GM12878 (cell line): ENCODE data around the gene CASP8. TPM values are rescaled to one million over a fixed set of nuclear protein-coding genes. Genes with fewer than 3 reads are reported as not detected.

ENCODE experiments used
- BCL11A ChIP-seq: IDR thresholded peaks from 2 replicates; pipeline ENCODE4 v1.6.1; 2011; ENCODE audit warnings: low read depth, low read length
- HDAC6 ChIP-seq: fragments of 200-600 bp; sonication (generic); IDR thresholded peaks from one replicate; pipeline ENCODE4 v1.8.0; 2017; ENCODE audit warnings: antibody characterized with exemption; ENCODE audit not compliant: unreplicated experiment
- IKZF1 ChIP-seq: fragments of 450-650 bp; conservative IDR thresholded peaks from 2 replicates; pipeline ENCODE4 v1.6.1; 2017; ENCODE audit warnings: antibody characterized with exemption, mild to moderate bottlenecking
- MEF2A ChIP-seq: IDR thresholded peaks from 2 replicates; pipeline ENCODE4 v1.6.1; 2011; ENCODE audit warnings: low read depth, mild to moderate bottlenecking, low read length, moderate library complexity; ENCODE audit not compliant: insufficient read depth
- NBN ChIP-seq: fragments of 450-650 bp; IDR thresholded peaks from 2 replicates; pipeline ENCODE4 v1.6.1; 2016
- NFYA ChIP-seq: IDR thresholded peaks from 2 replicates; pipeline ENCODE4 v1.6.1; 2011; ENCODE audit warnings: low read depth, mild to moderate bottlenecking, low read length, improper control_type of control experiment, borderline replicate concordance
- NR2F1 ChIP-seq: fragments of 450-650 bp; conservative IDR thresholded peaks from 2 replicates; pipeline ENCODE4 v1.6.1; 2017; ENCODE audit warnings: mild to moderate bottlenecking
- PAX5 ChIP-seq: IDR thresholded peaks from 2 replicates; pipeline ENCODE4 v1.6.1; 2011; ENCODE audit warnings: low read depth, low read length, borderline replicate concordance
- RB1 ChIP-seq: fragments of 450-650 bp; formaldehyde crosslinking; IDR thresholded peaks from 2 replicates; pipeline ENCODE4 v1.6.1; 2017; ENCODE audit warnings: mild to moderate bottlenecking, borderline replicate concordance
- RBBP5 ChIP-seq: fragments of 200-600 bp; sonication (generic); conservative IDR thresholded peaks from 2 replicates; pipeline ENCODE4 v1.6.1; 2016
- RELA ChIP-seq: fragments of 450-650 bp; IDR thresholded peaks from 2 replicates; pipeline ENCODE4 v1.8.0; 2014; ENCODE audit warnings: borderline replicate concordance; ENCODE audit not compliant: partially characterized antibody
- SIN3A ChIP-seq: IDR thresholded peaks from 2 replicates; pipeline ENCODE4 v1.6.1; 2012; ENCODE audit warnings: low read depth, low read length, improper control_type of control experiment
- SKIL ChIP-seq: fragments of 450-650 bp; IDR thresholded peaks from 2 replicates; pipeline ENCODE4 v1.6.1; 2017; ENCODE audit warnings: mild to moderate bottlenecking, low read depth, inconsistent platforms; ENCODE audit not compliant: poor library complexity, severe bottlenecking
- SMAD1 ChIP-seq: fragments of 450-650 bp; IDR thresholded peaks from 2 replicates; pipeline ENCODE4 v1.6.1; 2018; ENCODE audit warnings: mild to moderate bottlenecking, low read depth; ENCODE audit not compliant: partially characterized antibody
- SMAD5 ChIP-seq: IDR thresholded peaks from 2 replicates; pipeline ENCODE4 v1.6.1; 2016; ENCODE audit warnings: antibody characterized with exemption, low read depth
- SMC3 ChIP-seq: IDR thresholded peaks from 2 replicates; pipeline ENCODE4 v1.6.1; 2011; ENCODE audit warnings: low read length, improper control_type of control experiment, borderline replicate concordance
- SP1 ChIP-seq: IDR thresholded peaks from one replicate; pipeline ENCODE4 v1.6.1; 2011; ENCODE audit warnings: low read depth, low read length
- YBX1 ChIP-seq: fragments of 450-650 bp; IDR thresholded peaks from 2 replicates; pipeline ENCODE4 v1.6.1; 2016; ENCODE audit warnings: antibody characterized with exemption
- YY1 ChIP-seq: IDR thresholded peaks from 2 replicates; pipeline ENCODE4 v1.6.1; 2011; ENCODE audit warnings: low read depth, mild to moderate bottlenecking, low read length
- ZNF24 ChIP-seq: fragments of 450-650 bp; IDR thresholded peaks from 2 replicates; pipeline ENCODE4 v1.6.1; 2017; ENCODE audit warnings: antibody characterized with exemption, mild to moderate bottlenecking
- ZSCAN29 ChIP-seq: fragments of 450-650 bp; IDR thresholded peaks from 2 replicates; pipeline ENCODE4 v1.6.1; 2017; ENCODE audit warnings: mild to moderate bottlenecking, moderate library complexity
- polyA plus RNA-seq, 11 experiments: library from polyadenylated mRNA; depleted of rRNA in 4 of 11; unstranded in 6 of 11; stranded (reverse) in 5 of 11; fragments of >200 nt; fragmentation: Nextera tagmentation in 4 of 11; fragmentation: Illumina TruSeq in 1 of 11; extraction: Ambion mirVana in 4 of 11; extraction: Trizol in 1 of 11; gene quantifications; 1 replicate in 1 of 11; 2 replicates in 10 of 11; pipeline versions ENCODE4 v1.2.1 to v1.2.3, GENCODE V29; 2011 to 2016; ENCODE audit warnings: inconsistent platforms in 2 of 11, missing spikeins in 2 of 11, low read depth in 1 of 11
- total RNA-seq, 4 experiments: library from RNA; depleted of rRNA in 3 of 4; stranded (reverse); fragments of >200 nt in 3 of 4; fragmentation: Illumina TruSeq in 1 of 4; extraction: Trizol in 1 of 4; gene quantifications; 2 replicates each; pipeline versions ENCODE4 v1.2.1 to v1.2.3, GENCODE V29; 2013 to 2021
- TF ChIP-seq, protein P1 (sequence below): fragments of 450-650 bp; IDR thresholded peaks from 2 replicates; pipeline ENCODE4 v1.6.1; 2018; ENCODE audit warnings: mild to moderate bottlenecking, low read depth, moderate library complexity; ENCODE audit not compliant: partially characterized antibody
- TF ChIP-seq, protein P2 (sequence below): IDR thresholded peaks from 2 replicates; pipeline ENCODE4 v1.6.1; 2012; ENCODE audit warnings: low read depth, low read length, improper control_type of control experiment
- TF ChIP-seq, protein P3 (sequence below): IDR thresholded peaks from 2 replicates; pipeline ENCODE4 v1.6.1; 2012; ENCODE audit warnings: mild to moderate bottlenecking, low read depth, low read length

Gene CASP8
- total and polyA plus RNA-seq, 10 of the 15 experiments (the other 5 are each of a cell fraction or from before 2014, with no cell fraction given), result 18.6 to 54.1 (median 39.9) TPM

DNA sequence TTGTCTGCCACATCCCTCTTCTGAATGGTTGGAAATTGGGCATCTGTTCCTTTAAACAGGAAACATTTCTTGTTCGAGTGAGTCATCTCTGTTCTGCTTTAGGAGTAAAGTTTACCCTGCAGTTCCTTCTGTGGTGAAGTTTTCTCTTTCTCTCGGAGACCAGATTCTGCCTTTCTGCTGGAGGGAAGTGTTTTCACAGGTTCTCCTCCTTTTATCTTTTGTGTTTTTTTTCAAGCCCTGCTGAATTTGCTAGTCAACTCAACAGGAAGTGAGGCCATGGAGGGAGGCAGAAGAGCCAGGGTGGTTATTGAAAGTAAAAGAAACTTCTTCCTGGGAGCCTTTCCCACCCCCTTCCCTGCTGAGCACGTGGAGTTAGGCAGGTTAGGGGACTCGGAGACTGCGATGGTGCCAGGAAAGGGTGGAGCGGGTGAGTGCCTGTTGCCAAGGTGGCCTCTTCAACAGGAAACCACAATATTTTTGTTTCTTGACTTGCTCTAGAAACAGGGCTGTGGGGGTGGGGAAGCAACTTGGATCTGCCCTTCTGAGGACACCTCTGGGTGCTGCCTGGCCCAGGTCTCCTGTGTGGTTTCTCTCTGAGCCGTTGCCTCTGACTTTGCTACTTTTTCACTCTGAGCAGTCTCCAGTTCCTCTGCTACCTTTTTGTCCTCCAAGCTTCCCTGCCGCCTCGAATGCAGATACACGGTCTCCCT, 2.2 kb upstream of the CASP8 start (continued):
- TF ChIP-seq SKIL (no peak), NR2F1 (peak; percentile 78; the same call in 1 of the 2 replicates), SMAD1 (peak; percentile 28), HDAC6 (peak; percentile 50), YY1 (peak; percentile 84), SMC3 (peak; percentile 18; the same call in 1 of the 2 replicates), RB1 (peak; percentile 32; the same call in 1 of the 2 replicates), NFYA (no peak), NBN (peak; percentile 88), SIN3A (peak; percentile 86), IKZF1 (peak; percentile 95), SMAD5 (no peak), MEF2A (peak; percentile 56), YBX1 (no peak), ZNF24 (0 out of 2 replicates have a peak, but pooled peaks have one; percentile 23), PAX5 (peak; percentile 75; the same call in 1 of the 2 replicates), RBBP5 (peak; percentile 92; the same call in 1 of the 2 replicates), ZSCAN29 (0 out of 2 replicates have a peak, but pooled peaks have one; percentile 2), SP1 (peak; percentile 87), RELA (no peak), BCL11A (0 out of 2 replicates have a peak, but pooled peaks have one; percentile 20)
- TF ChIP-seq, protein P1, sequence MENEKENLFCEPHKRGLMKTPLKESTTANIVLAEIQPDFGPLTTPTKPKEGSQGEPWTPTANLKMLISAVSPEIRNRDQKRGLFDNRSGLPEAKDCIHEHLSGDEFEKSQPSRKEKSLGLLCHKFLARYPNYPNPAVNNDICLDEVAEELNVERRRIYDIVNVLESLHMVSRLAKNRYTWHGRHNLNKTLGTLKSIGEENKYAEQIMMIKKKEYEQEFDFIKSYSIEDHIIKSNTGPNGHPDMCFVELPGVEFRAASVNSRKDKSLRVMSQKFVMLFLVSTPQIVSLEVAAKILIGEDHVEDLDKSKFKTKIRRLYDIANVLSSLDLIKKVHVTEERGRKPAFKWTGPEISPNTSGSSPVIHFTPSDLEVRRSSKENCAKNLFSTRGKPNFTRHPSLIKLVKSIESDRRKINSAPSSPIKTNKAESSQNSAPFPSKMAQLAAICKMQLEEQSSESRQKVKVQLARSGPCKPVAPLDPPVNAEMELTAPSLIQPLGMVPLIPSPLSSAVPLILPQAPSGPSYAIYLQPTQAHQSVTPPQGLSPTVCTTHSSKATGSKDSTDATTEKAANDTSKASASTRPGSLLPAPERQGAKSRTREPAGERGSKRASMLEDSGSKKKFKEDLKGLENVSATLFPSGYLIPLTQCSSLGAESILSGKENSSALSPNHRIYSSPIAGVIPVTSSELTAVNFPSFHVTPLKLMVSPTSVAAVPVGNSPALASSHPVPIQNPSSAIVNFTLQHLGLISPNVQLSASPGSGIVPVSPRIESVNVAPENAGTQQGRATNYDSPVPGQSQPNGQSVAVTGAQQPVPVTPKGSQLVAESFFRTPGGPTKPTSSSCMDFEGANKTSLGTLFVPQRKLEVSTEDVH, result no peak
- TF ChIP-seq, protein P2, sequence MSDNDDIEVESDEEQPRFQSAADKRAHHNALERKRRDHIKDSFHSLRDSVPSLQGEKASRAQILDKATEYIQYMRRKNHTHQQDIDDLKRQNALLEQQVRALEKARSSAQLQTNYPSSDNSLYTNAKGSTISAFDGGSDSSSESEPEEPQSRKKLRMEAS, result peak; percentile 79
- TF ChIP-seq, protein P3, sequence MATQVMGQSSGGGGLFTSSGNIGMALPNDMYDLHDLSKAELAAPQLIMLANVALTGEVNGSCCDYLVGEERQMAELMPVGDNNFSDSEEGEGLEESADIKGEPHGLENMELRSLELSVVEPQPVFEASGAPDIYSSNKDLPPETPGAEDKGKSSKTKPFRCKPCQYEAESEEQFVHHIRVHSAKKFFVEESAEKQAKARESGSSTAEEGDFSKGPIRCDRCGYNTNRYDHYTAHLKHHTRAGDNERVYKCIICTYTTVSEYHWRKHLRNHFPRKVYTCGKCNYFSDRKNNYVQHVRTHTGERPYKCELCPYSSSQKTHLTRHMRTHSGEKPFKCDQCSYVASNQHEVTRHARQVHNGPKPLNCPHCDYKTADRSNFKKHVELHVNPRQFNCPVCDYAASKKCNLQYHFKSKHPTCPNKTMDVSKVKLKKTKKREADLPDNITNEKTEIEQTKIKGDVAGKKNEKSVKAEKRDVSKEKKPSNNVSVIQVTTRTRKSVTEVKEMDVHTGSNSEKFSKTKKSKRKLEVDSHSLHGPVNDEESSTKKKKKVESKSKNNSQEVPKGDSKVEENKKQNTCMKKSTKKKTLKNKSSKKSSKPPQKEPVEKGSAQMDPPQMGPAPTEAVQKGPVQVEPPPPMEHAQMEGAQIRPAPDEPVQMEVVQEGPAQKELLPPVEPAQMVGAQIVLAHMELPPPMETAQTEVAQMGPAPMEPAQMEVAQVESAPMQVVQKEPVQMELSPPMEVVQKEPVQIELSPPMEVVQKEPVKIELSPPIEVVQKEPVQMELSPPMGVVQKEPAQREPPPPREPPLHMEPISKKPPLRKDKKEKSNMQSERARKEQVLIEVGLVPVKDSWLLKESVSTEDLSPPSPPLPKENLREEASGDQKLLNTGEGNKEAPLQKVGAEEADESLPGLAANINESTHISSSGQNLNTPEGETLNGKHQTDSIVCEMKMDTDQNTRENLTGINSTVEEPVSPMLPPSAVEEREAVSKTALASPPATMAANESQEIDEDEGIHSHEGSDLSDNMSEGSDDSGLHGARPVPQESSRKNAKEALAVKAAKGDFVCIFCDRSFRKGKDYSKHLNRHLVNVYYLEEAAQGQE, result no peak
